Pancreas (tissue), 10 donors: ENCODE results near the gene ITGB5. TPM values are rescaled to one million over a fixed set of nuclear protein-coding genes. Genes with fewer than 3 reads are reported as not detected.

Source experiments
- ATAC-seq, 4 donors: fragments of 200-7000 bp; cut with Tn5 transposase; one replicate each; pipeline versions ENCODE4 v1.8.0 to v1.9.1; 2020; ENCODE audit warnings: mild to moderate bottlenecking in 4 of 4, moderate library complexity in 4 of 4
- DNase-seq, 6 donors: peaks; one replicate each; pipeline ENCODE4 v3.0.0-alpha.2; 2020
- FAIRE-seq: peaks from 2 replicates; lab custom pipeline; 2012; peaks lifted over from hg19 to GRCh38; lab: Jason Lieb, UNC
- H3K27ac ChIP-seq, 4 donors: fragments of 200-600 bp; sonication (generic); 1 replicate in 3 of 4; 2 replicates in 1 of 4; pipeline versions ENCODE4 v1.5.0 to v1.8.0; 2020
- H3K27me3 ChIP-seq, 4 donors: fragments of 200-600 bp; one replicate each; pipeline ENCODE4 v1.8.0; 2021
- H3K36me3 ChIP-seq, 3 donors: fragments of 200-600 bp; sonication (generic) in 1 of 3; one replicate each; pipeline versions ENCODE4 v1.5.0 to v1.8.0; 2020 to 2021
- H3K4me1 ChIP-seq, 3 donors: fragments of 200-600 bp; one replicate each; pipeline ENCODE4 v1.8.0; 2021
- H3K4me3 ChIP-seq, 4 donors: fragments of 200-600 bp; sonication (generic) in 2 of 4; one replicate each; pipeline versions ENCODE4 v1.5.0 to v1.8.0; 2020 to 2021
- H3K9me3 ChIP-seq, 4 donors: fragments of 200-600 bp; one replicate each; pipeline ENCODE4 v1.8.0; 2021
- CTCF ChIP-seq, 4 donors: fragments of 200-600 bp; sonication (generic) in 3 of 4; IDR thresholded peaks; one replicate each; pipeline versions ENCODE4 v1.5.0 to v1.8.0; 2021; ENCODE audit warnings: antibody characterized with exemption in 4 of 4
- WGBS, 2 donors: extraction: QIAGEN DNeasy Blood & Tissue Kit; methylation state at CpG; one replicate each; pipeline ENCODE4 v1.1.7; 2013; 5-methylcytosine and 5-hydroxymethylcytosine counted together
- intact Hi-C, 3 donors: fragments of 100-400 bp; cut with DNase I; formaldehyde crosslinking; loops; one replicate each; pipeline versions ENCODE4 v1.11.1 to v1.14.2; 2022
- polyA plus RNA-seq, 2 donors: library from polyadenylated mRNA; stranded (reverse); fragments of 200-250 nt; gene quantifications; one replicate each; pipeline ENCODE4 v1.2.3, GENCODE V29; 2013
- total RNA-seq, 6 donors: library from RNA; stranded (reverse); fragmentation: NEBNext Ultra II Directional in 4 of 6; extraction: Animal tissue kit (Norgen Biotek cat#: 25700) in 4 of 6; gene quantifications; one replicate each; pipeline versions ENCODE4 v1.2.1 to v1.2.4, GENCODE V29; 2021 to 2023
- donor health status: healthy with polysubstance abuse.
- donor health status: DM: no; HTN: no; CAD: no; lungs with moderate emphysema.
- donor health status: DM: no; HTN: no; CAD: no.
- donor health status: control.
- donor health status: control.
- donor health status: Bipolar disorder and iron deficiency.
- donor health status: DM: yes; HTN: yes; CAD: no.
- donor health status: DM: no; HTN: no; CAD: no.
- donor health status: DM: no; HTN: no; CAD: no.
- donor health status: DM: yes; HTN: yes; CAD: no.

The ITGB5 gene
- total and polyA plus RNA-seq, 8 donors = 9.5 to 69.9 (median 24.5) TPM

- 88 to 90% methylated on average over 3 of the region's 3 CpGs for WGBS, 2 donors
- no peak for TF ChIP-seq CTCF (IDR thresholded peaks at IDR 0.05)
- ATAC-seq = no peak
- H3K4me3 ChIP-seq = no peak overlapping the region
- H3K9me3 ChIP-seq = no peaks in the 10 kb centered on the region
- H3K27ac ChIP-seq = no peak overlapping the region
- H3K4me1 ChIP-seq = no peaks in the 10 kb centered on the region
- DNase-seq = no peak
- H3K36me3 ChIP-seq = no peaks in the 10 kb centered on the region
- intact Hi-C loops = no loop called here
- no peak for FAIRE-seq
- H3K27me3 ChIP-seq = no peaks in the 10 kb centered on the region
These were observed 28.1 kb upstream of the ITGB5 start for GRCh38 chr3:124915254-124915653.

GRCh38 chr3:124907957-124908356 is 20.8 kb upstream of the ITGB5 start:
- Histone ChIP-seq H3K27ac (no peak overlapping the region), H3K27me3 (no peaks in the 10 kb centered on the region), H3K36me3 (no peaks in the 10 kb centered on the region), H3K4me3 (no peak overlapping the region), H3K9me3 (no peaks in the 10 kb centered on the region), H3K4me1 (no peaks in the 10 kb centered on the region)
- intact Hi-C loops = loop anchor here in 2 of 3 donors (10.0 kb wide), 2 partner anchors 153 to 343 kb away; no protein-coding TSS in a partner anchor
- no peak for DNase-seq
- FAIRE-seq = no peak
- WGBS, 2 donors = 79 to 80% methylated on average over 9 of the region's 9 CpGs
- no peak for TF ChIP-seq CTCF (IDR thresholded peaks at IDR 0.05)
- no peak for ATAC-seq

GRCh38 chr3:124904835-124905492 is 17.8 kb upstream of the ITGB5 start:
- FAIRE-seq = no peak
- intact Hi-C loops = loop anchor here (5.0 to 10.0 kb wide), 3 partner anchors 138 to 340 kb away; no protein-coding TSS in a partner anchor

GRCh38 chr3:124903896-124904834 is 17.0 kb upstream of the ITGB5 start:
- ATAC-seq (no peak), FAIRE-seq (no peak), DNase-seq (no peak)
- Histone ChIP-seq H3K9me3 (no peaks in the 10 kb centered on the region), H3K36me3 (no peaks in the 10 kb centered on the region), H3K4me3 (no peak overlapping the region), H3K27me3 (peaks cover 0 to 7% (median 0%) of the 10 kb centered on the region in 4 donors), H3K4me1 (no peaks in the 10 kb centered on the region), H3K27ac (no peak overlapping the region)
- intact Hi-C loops = loop anchor here (5.0 to 10.0 kb wide), 3 partner anchors 137 to 339 kb away; no protein-coding TSS in a partner anchor
- no peak for TF ChIP-seq CTCF (IDR thresholded peaks at IDR 0.05)
- WGBS, 2 donors = 75 to 83% methylated on average over 1 of the region's 1 CpG

More at GRCh38 chr3:124904835-124905492, 17.8 kb upstream of the ITGB5 start:
- ATAC-seq = no peak
- no peak for TF ChIP-seq CTCF (IDR thresholded peaks at IDR 0.05)
- H3K27me3 ChIP-seq = peaks cover 0 to 7% (median 0%) of the 10 kb centered on the region in 4 donors
- no peak overlapping the region for H3K4me3 ChIP-seq
- 58 to 66% methylated on average over 6 of the region's 6 CpGs for WGBS, 2 donors
- H3K4me1 ChIP-seq = no peaks in the 10 kb centered on the region
- H3K9me3 ChIP-seq = no peaks in the 10 kb centered on the region
- no peak overlapping the region for H3K27ac ChIP-seq
- no peaks in the 10 kb centered on the region for H3K36me3 ChIP-seq
- DNase-seq = no peak
